Activated CD8-positive, alpha-beta T cell treated with anti-CD3 and anti-CD28 coated beads for 36 hours (primary cell): ENCODE results near the gene B3GNT5. TPM values are rescaled to one million over a fixed set of nuclear protein-coding genes. Genes with fewer than 3 reads are reported as not detected.

Experiments
- ATAC-seq: fragments of 200-7000 bp; cut with Tn5 transposase; one replicate; pipeline ENCODE4 v1.10.0; 2021; ENCODE audit warnings: mild to moderate bottlenecking, moderate library complexity
- CTCF ChIA-PET: fragments of 350-600 bp; sonication (Branson Sonifier 250); formaldehyde crosslinking; loops from one replicate; lab custom pipeline; 2021; ENCODE audit warnings: antibody characterized with exemption; lab: Charles Lee
- POLR2A ChIA-PET: fragments of 350-600 bp; sonication (Branson Sonifier 250); formaldehyde crosslinking; loops from one replicate; lab custom pipeline; 2021; ENCODE audit warnings: antibody characterized with exemption; lab: Charles Lee
- DNase-seq: peaks from one replicate; pipeline ENCODE4 v3.0.0-alpha.2; 2020
- H3K27ac Mint-ChIP-seq: one replicate; pipeline ENCODE4 v1.8.0; 2021; ENCODE audit warnings: mild to moderate bottlenecking, mixed read lengths
- H3K27me3 Mint-ChIP-seq: one replicate; pipeline ENCODE4 v1.8.0; 2021; ENCODE audit warnings: mixed read lengths
- H3K36me3 Mint-ChIP-seq: one replicate; pipeline ENCODE4 v1.8.0; 2021; ENCODE audit warnings: low read depth, mixed read lengths
- H3K4me1 Mint-ChIP-seq: one replicate; pipeline ENCODE4 v1.8.0; 2021; ENCODE audit warnings: low read depth, mixed read lengths
- H3K4me3 Mint-ChIP-seq: one replicate; pipeline ENCODE4 v1.8.0; 2021; ENCODE audit warnings: mild to moderate bottlenecking, moderate library complexity, mixed read lengths
- H3K9me3 Mint-ChIP-seq: one replicate; pipeline ENCODE4 v1.8.0; 2021; ENCODE audit warnings: mixed read lengths
- intact Hi-C: fragments of 100-400 bp; cut with micrococcal nuclease; formaldehyde crosslinking; loops from one replicate; pipeline ENCODE4 v1.10.0; 2022
- total RNA-seq, 2 experiments: library from RNA; stranded (reverse); gene quantifications; one replicate each; pipeline ENCODE4 v1.2.3, GENCODE V29; 2021
- TF ChIP-seq, protein P1 (sequence below): fragments of 200-600 bp; IDR thresholded peaks from one replicate; pipeline ENCODE4 v1.8.0; 2022; ENCODE audit warnings: antibody characterized with exemption, mild to moderate bottlenecking

Gene B3GNT5
- total RNA-seq, 2 experiments from 2014 or later: 25.8 to 26.1 TPM

DNA sequence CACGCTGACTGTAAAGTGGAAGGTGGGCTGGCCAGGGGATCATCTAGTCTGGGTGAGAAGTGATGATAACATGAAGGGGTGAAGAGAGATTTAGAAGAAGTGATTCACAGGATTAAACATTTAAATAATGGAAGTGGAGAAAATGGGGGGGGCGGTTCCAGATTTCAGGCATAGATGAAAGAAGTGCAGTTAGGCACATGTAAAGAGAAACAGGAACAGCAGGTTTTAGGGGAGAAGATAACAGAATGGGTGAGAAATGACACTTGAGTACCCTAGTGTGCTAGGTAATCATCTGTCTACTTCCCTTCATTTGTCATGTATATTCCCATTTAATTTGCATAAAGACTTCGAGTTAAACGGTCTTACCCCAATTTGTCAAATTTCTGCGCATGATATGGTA is 15.3 kb downstream of the B3GNT5 start:
- ATAC-seq (no peak), DNase-seq (peak; percentile 35)
- H3K27me3 Mint-ChIP-seq: no peaks in the 10 kb centered on the region
- POLR2A ChIA-PET: interaction anchor here (1.5 kb wide), 1 partner anchor 12 kb away, joined by 6 read pairs; no protein-coding TSS in a partner anchor
- TF ChIP-seq, protein P1, sequence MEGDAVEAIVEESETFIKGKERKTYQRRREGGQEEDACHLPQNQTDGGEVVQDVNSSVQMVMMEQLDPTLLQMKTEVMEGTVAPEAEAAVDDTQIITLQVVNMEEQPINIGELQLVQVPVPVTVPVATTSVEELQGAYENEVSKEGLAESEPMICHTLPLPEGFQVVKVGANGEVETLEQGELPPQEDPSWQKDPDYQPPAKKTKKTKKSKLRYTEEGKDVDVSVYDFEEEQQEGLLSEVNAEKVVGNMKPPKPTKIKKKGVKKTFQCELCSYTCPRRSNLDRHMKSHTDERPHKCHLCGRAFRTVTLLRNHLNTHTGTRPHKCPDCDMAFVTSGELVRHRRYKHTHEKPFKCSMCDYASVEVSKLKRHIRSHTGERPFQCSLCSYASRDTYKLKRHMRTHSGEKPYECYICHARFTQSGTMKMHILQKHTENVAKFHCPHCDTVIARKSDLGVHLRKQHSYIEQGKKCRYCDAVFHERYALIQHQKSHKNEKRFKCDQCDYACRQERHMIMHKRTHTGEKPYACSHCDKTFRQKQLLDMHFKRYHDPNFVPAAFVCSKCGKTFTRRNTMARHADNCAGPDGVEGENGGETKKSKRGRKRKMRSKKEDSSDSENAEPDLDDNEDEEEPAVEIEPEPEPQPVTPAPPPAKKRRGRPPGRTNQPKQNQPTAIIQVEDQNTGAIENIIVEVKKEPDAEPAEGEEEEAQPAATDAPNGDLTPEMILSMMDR: no peak
- H3K4me3 Mint-ChIP-seq: no peak overlapping the region
- CTCF ChIA-PET: no interaction called here
- H3K27ac Mint-ChIP-seq: no peak overlapping the region
- intact Hi-C loops: loop anchor here (5.0 kb wide), 1 partner anchor 109 kb away; no protein-coding TSS in a partner anchor
- peaks cover 33% of the 10 kb centered on the region for H3K4me1 Mint-ChIP-seq
- H3K9me3 Mint-ChIP-seq: no peaks in the 10 kb centered on the region
- H3K36me3 Mint-ChIP-seq: peaks cover 44% of the 10 kb centered on the region

DNA sequence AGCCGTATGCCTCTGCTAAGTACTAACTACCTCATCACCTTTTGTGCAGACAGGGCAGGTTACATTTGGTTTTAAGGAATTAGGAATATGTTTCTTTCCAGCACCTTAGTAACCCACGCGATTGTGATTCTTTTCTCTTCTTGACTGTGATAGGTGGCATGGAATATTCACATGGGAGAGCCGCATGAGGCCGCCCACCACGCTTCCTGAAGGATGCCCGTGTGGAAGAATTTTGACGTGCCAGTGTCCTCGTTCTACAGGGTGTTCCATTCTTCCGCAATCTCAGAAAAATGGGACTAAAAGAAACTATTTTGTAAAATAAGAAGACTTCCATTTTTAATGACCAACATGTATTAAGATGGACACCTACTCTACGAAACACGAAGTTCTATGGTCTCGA is 16.3 kb downstream of the B3GNT5 start:
- POLR2A ChIA-PET: interaction anchor here (0.7 kb wide), 1 partner anchor 84 kb away, joined by 4 read pairs; no protein-coding TSS in a partner anchor

DNA sequence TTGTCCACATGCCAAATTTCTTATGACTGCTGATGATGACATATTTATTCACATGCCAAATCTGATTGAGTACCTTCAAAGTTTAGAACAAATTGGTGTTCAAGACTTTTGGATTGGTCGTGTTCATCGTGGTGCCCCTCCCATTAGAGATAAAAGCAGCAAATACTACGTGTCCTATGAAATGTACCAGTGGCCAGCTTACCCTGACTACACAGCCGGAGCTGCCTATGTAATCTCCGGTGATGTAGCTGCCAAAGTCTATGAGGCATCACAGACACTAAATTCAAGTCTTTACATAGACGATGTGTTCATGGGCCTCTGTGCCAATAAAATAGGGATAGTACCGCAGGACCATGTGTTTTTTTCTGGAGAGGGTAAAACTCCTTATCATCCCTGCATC is 17.3 kb downstream of the B3GNT5 start:
- Mint-ChIP-seq H3K36me3 (peaks cover 51% of the 10 kb centered on the region), H3K4me1 (peaks cover 42% of the 10 kb centered on the region), H3K9me3 (no peaks in the 10 kb centered on the region), H3K27me3 (no peaks in the 10 kb centered on the region), H3K4me3 (no peak overlapping the region), H3K27ac (no peak overlapping the region)
- ATAC-seq (no peak), DNase-seq (no peak)
- intact Hi-C loops: no loop called here
- ChIA-PET POLR2A (no interaction called here), CTCF (interaction anchor here (1.4 kb wide), 1 partner anchor 86 kb away, joined by 4 read pairs; no protein-coding TSS in a partner anchor)
- TF ChIP-seq, protein P1: no peak

More for the DNA sequence above, 16.3 kb downstream of the B3GNT5 start:
- peaks cover 47% of the 10 kb centered on the region for H3K36me3 Mint-ChIP-seq
- TF ChIP-seq, protein P1: no peak
- ATAC-seq (no peak), DNase-seq (no peak)
- peaks cover 36% of the 10 kb centered on the region for H3K4me1 Mint-ChIP-seq
- no peak overlapping the region for H3K4me3 Mint-ChIP-seq
- no peaks in the 10 kb centered on the region for H3K9me3 Mint-ChIP-seq
- no peaks in the 10 kb centered on the region for H3K27me3 Mint-ChIP-seq
- CTCF ChIA-PET: no interaction called here
- intact Hi-C loops: loop anchor here (5.0 kb wide), 1 partner anchor 108 kb away; no protein-coding TSS in a partner anchor
- no peak overlapping the region for H3K27ac Mint-ChIP-seq

DNA sequence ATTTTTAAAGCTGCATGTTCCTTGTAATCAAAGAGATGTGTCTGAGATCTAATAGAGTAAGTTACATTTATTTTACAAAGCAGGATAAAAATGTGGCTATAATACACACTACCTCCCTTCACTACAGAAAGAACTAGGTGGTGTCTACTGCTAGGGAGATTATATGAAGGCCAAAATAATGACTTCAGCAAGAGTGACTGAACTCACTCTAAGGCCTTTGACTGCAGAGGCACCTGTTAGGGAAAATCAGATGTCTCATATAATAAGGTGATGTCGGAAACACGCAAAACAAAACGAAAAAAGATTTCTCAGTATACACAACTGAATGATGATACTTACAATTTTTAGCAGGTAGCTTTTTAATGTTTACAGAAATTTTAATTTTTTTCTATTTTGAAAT is 19.1 kb downstream of the B3GNT5 start:
- Mint-ChIP-seq H3K27me3 (no peaks in the 10 kb centered on the region), H3K27ac (no peak overlapping the region), H3K9me3 (no peaks in the 10 kb centered on the region), H3K36me3 (peaks cover 49% of the 10 kb centered on the region), H3K4me3 (no peak overlapping the region), H3K4me1 (peaks cover 45% of the 10 kb centered on the region)
- no peak for ATAC-seq
- intact Hi-C loops: no loop called here
- POLR2A ChIA-PET: no interaction called here
- no peak for DNase-seq
- CTCF ChIA-PET: interaction anchor here (1.4 kb wide), 1 partner anchor 88 kb away, joined by 4 read pairs; no protein-coding TSS in a partner anchor
- TF ChIP-seq, protein P1: no peak

DNA sequence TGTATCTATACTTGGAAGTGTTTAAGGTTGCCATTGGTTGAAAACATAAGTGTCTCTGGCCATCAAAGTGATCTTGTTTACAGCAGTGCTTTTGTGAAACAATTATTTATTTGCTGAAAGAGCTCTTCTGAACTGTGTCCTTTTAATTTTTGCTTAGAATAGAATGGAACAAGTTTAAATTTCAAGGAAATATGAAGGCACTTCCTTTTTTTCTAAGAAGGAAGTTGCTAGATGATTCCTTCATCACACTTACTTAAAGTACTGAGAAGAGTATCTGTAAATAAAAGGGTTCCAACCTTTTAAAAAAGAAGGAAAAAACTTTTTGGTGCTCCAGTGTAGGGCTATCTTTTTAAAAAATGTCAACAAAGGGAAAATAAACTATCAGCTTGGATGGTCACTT is 19.7 kb downstream of the B3GNT5 start:
- intact Hi-C loops: no loop called here
- ATAC-seq: no peak
- Mint-ChIP-seq H3K4me1 (peaks cover 39% of the 10 kb centered on the region), H3K27ac (no peak overlapping the region), H3K4me3 (no peak overlapping the region), H3K9me3 (no peaks in the 10 kb centered on the region), H3K36me3 (peaks cover 44% of the 10 kb centered on the region), H3K27me3 (no peaks in the 10 kb centered on the region)
- DNase-seq: no peak
- TF ChIP-seq, protein P1: no peak
- ChIA-PET POLR2A (no interaction called here), CTCF (interaction anchor here (0.7 kb wide), 1 partner anchor 10 kb away, joined by 3 read pairs; no protein-coding TSS in a partner anchor)
